ENCODE measurements around the gene NTRK2. TPM values are rescaled to one million over a fixed set of nuclear protein-coding genes. Genes with fewer than 3 reads are reported as not detected.

The NTRK2 gene
- total RNA-seq, 2 experiments from 2014 or later: not detected

DNA sequence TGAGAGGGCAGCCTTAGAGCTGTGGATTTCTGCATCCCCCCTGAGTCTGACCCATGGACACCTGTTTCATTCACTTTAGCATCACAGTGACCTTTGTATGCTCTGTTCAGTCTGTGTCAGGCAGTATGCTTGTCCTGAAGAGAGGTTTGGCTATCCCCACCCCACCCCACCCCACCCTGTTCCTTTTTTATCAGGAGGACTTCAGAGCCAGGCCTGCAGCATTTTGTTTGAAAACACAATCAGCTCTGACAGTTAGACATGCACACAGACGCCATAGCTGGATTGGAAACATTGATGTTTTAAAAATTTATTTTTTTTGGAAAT, 142.2 kb downstream of the NTRK2 start:
- H3K27ac Mint-ChIP-seq: no peak overlapping the region
- POLR2A ChIA-PET: no interaction called here
- no peaks in the 10 kb centered on the region for H3K36me3 Mint-ChIP-seq
- H3K27me3 Mint-ChIP-seq: peaks cover 3% of the 10 kb centered on the region
- ATAC-seq (ENCODE audit: low read depth) (no peak), DNase-seq (no peak)
- no peak overlapping the region for H3K4me3 Mint-ChIP-seq
- no peaks in the 10 kb centered on the region for H3K4me1 Mint-ChIP-seq
- H3K9me3 Mint-ChIP-seq: no peaks in the 10 kb centered on the region

DNA sequence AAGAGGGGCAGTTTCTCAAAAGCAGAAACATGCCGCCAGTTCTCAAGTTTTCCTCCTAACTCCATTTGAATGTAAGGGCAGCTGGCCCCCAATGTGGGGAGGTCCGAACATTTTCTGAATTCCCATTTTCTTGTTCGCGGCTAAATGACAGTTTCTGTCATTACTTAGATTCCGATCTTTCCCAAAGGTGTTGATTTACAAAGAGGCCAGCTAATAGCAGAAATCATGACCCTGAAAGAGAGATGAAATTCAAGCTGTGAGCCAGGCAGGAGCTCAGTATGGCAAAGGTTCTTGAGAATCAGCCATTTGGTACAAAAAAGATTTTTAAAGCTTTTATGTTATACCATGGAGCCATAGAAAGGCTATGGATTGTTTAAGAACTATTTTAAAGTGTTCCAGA, 142.8 kb downstream of the NTRK2 start:
- Mint-ChIP-seq H3K36me3 (no peaks in the 10 kb centered on the region), H3K4me1 (no peaks in the 10 kb centered on the region), H3K9me3 (no peaks in the 10 kb centered on the region), H3K4me3 (no peak overlapping the region), H3K27me3 (peaks cover 4% of the 10 kb centered on the region), H3K27ac (no peak overlapping the region)
- DNase-seq: no peak
- no peak for ATAC-seq (ENCODE audit: low read depth)
- POLR2A ChIA-PET: no interaction called here

DNA sequence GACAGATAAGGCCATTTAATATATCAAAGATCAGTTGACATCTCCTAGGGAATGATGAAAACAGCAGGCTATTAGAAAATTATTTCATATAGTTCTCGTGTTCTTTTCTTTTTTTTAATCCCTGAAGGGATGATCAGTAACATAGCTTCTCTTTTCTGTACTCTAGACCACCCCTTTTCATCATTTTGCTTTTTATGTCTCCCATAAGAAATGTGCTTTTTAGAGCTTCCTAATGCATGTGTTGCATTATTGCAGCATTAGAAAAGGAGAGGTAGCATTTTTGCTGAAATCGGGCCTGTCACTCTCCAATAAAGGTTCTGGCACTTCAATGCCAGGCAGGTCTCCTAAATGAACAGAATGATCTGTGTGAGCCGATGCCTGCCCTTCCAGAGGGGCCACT, 143.3 kb downstream of the NTRK2 start:
- Mint-ChIP-seq H3K4me3 (no peak overlapping the region), H3K36me3 (no peaks in the 10 kb centered on the region)

DNA sequence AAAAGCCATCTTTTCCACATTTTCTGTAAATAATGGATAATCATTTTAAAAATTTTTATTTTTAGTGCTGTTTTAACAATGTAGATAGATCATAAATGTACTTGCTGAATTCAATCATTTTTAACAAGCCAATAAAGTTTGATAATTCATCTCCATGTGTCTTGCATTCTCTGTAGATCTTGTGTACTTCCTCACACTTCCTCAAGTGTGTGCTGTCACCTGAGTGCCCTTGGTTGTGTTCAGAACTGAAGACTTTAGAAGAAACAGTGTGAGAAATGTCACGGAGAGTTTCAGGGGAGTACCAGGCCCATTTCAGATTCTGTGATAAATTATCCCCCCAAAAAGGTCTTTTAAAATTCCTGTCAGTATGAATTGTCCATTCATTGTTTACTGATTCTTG, 146.0 kb downstream of the NTRK2 start:
- Mint-ChIP-seq H3K4me3 (no peak overlapping the region), H3K27me3 (peaks cover 2% of the 10 kb centered on the region), H3K9me3 (no peaks in the 10 kb centered on the region), H3K36me3 (no peaks in the 10 kb centered on the region), H3K27ac (no peak overlapping the region), H3K4me1 (no peaks in the 10 kb centered on the region)
- POLR2A ChIA-PET: no interaction called here
- no peak for ATAC-seq (ENCODE audit: low read depth)
- DNase-seq: no peak

More for the DNA sequence above, 143.3 kb downstream of the NTRK2 start:
- DNase-seq (no peak), ATAC-seq (ENCODE audit: low read depth) (no peak)
- no peak overlapping the region for H3K27ac Mint-ChIP-seq
- no peaks in the 10 kb centered on the region for H3K4me1 Mint-ChIP-seq
- no peaks in the 10 kb centered on the region for H3K9me3 Mint-ChIP-seq
- H3K27me3 Mint-ChIP-seq: peaks cover 5% of the 10 kb centered on the region
- POLR2A ChIA-PET: no interaction called here

DNA sequence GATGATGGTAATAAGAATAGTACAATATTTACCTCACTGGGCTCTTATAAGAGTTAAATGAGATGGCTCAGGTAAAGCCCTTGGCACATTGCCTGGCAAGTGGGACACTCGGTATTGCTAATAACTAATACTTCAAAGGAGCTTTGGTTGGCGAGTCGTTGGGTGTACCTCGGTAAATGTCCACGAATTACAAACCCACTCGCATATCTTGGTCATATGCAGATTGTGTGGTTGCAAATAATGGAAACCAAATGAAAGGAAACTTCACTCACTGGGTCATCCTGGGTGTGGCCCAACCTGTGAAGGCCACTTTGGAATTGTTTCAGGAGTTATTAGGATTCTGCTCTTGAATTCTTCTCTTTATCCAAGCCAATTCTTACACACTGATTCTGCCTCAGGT, 147.5 kb downstream of the NTRK2 start:
- Mint-ChIP-seq H3K27me3 (peaks cover 2% of the 10 kb centered on the region), H3K9me3 (no peaks in the 10 kb centered on the region), H3K27ac (no peak overlapping the region), H3K36me3 (no peaks in the 10 kb centered on the region), H3K4me1 (no peaks in the 10 kb centered on the region), H3K4me3 (no peak overlapping the region)
- POLR2A ChIA-PET: no interaction called here
- no peak for ATAC-seq (ENCODE audit: low read depth)
- no peak for DNase-seq

DNA sequence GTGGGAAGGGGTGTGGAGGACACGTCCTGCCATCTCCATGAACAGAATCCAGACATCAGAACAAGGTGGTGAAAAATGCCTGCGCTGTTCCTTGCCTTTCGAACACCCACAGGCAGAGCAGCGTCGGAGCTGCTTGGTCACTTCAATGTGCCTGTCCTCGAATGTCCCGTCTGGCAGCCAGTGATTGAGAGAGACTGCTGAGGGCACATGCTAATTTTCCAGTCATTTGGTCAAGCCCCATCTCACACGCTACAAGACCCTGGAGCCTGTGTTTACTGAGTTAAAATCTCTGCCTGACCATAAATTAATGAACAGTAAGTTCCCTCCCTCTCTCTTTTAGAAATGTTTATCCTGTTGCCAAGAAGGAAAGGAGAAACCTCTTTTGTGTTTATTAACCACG, 149.3 kb downstream of the NTRK2 start:
- DNase-seq (no peak), ATAC-seq (ENCODE audit: low read depth) (no peak)
- Mint-ChIP-seq H3K27ac (no peak overlapping the region), H3K4me3 (no peak overlapping the region), H3K27me3 (peaks cover 2% of the 10 kb centered on the region), H3K4me1 (no peaks in the 10 kb centered on the region), H3K9me3 (no peaks in the 10 kb centered on the region), H3K36me3 (no peaks in the 10 kb centered on the region)
- POLR2A ChIA-PET: no interaction called here

DNA sequence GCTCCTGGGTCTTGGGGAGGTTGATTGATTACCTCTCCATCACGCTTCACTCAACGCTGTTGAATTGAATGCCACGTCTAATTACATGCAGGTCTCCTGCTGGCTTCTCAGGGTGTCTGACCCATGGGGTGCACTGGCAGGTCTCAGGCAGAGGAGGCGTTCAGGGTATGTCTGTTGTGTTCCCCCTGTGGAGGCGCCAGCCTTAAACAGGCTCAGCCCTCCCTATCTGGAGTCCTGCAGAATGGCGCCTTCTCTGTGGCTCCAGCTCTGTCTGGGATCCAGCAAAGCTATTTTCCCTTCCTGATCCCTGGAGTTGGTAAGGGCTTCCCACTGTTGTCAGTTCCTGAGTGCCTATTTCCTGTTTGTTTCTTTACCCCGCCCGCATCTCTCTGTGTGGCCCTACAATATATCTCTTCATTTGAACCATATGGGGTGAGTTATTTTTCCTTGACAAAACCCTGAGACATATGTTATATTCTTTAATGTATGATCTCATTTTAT, 150.0 kb downstream of the NTRK2 start:
- ATAC-seq (ENCODE audit: low read depth): no peak

DNA sequence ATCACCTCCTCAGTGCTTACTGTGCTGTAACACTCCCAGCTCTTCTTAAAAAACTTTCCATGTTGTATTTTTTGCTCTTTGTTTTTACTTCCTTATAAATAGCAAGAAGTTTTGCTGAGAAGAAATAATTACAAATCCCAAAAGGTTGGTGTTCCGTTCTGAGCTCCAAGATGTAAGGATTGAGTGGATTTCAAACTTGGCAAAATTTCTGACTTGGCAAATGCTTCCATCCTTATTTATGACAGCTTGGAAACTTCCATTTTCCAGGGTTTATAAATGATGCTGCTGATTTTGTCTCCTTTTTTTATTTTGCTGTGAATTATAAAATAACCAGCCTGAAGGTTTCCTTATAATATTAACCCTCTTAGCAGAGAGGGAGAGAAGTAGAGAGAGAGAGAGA, 151.9 kb downstream of the NTRK2 start:
- Mint-ChIP-seq H3K4me3 (no peak overlapping the region), H3K36me3 (no peaks in the 10 kb centered on the region), H3K27me3 (peaks cover 2% of the 10 kb centered on the region), H3K9me3 (no peaks in the 10 kb centered on the region), H3K27ac (no peak overlapping the region), H3K4me1 (no peaks in the 10 kb centered on the region)
- ATAC-seq (ENCODE audit: low read depth): no peak
- POLR2A ChIA-PET: no interaction called here
- DNase-seq: no peak

More for the DNA sequence above, 150.0 kb downstream of the NTRK2 start:
- no peak for DNase-seq
- Mint-ChIP-seq H3K4me1 (no peaks in the 10 kb centered on the region), H3K36me3 (no peaks in the 10 kb centered on the region), H3K9me3 (no peaks in the 10 kb centered on the region), H3K4me3 (no peak overlapping the region), H3K27me3 (peaks cover 2% of the 10 kb centered on the region), H3K27ac (no peak overlapping the region)
- POLR2A ChIA-PET: no interaction called here

DNA sequence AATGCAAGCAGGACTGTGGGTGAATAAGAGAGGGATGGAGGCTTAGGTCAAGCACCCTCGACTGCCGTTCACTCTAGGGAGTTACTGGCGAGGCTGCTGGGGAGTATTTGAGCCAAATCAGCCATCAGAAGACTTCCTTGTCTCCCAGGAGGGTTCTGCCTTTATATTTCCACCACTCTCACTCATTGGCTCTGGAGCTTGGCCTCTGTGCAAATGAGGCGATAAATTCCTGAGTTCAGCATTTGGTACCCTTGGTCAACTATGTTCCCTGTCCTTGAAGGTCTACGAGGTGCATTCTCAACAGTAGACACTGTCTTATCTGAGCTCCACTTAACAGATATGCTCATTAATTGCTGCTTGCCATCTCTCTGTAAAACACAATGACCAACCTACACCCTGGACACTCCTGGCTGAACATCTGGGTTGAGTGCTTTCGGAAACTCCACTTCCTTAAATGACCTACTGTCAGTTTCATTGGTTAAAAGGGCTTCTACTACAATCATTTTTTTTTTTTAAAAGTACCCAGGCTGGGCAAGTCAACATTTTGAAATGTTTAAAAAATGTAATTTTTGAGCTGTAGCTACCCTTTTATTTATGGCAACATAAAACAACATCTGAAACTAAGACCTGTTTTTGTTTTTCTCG, 153.2 kb downstream of the NTRK2 start:
- H3K4me3 Mint-ChIP-seq: no peak overlapping the region

DNA sequence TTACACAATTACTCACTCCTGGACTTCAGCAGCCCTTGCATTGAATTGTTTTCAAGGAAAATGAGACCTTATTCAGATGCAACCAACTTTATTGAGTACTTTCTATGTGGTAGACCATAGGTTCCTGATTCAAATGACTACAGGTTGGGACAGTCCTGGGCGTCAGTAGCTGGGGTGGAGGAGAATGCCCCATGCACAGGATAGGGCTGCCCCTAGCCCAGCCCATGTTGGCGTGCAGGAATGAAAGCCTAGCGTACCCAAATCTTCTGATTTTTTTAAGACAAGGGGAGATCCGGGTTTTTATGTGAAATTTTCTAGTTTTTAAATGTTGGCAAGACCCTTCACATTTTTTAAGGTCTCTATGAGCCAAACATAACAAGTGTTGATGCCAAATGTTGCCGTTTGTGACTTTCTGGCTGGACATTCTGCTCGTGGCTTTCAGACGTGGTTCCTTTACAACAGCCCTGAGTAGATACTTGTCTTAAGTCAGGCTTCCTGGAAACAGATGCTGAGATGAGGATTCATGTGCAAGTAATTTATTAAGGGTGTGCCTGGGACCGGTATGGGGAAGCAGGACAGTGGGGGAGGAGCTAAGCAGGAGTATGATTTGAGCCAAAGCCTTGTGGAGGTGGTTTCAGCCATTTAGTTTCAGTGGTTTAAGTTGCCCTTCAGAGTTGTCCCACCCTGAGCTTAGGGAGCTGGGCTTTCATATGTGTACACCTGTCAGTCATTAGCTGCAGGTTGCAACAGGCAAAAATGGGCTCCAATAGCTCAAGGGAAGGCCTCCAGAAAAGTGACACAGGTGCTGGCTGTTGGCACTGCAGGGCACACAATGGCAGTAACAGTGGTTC, 154.1 kb downstream of the NTRK2 start:
- Mint-ChIP-seq H3K36me3 (no peaks in the 10 kb centered on the region), H3K9me3 (no peaks in the 10 kb centered on the region), H3K27ac (no peak overlapping the region), H3K4me1 (no peaks in the 10 kb centered on the region), H3K4me3 (no peak overlapping the region), H3K27me3 (peaks cover 3% of the 10 kb centered on the region)
- POLR2A ChIA-PET: no interaction called here
- ATAC-seq (ENCODE audit: low read depth) (no peak), DNase-seq (no peak)

More for the DNA sequence above, 153.2 kb downstream of the NTRK2 start:
- ATAC-seq (ENCODE audit: low read depth) (no peak), DNase-seq (no peak)
- no peak overlapping the region for H3K27ac Mint-ChIP-seq
- no peaks in the 10 kb centered on the region for H3K36me3 Mint-ChIP-seq
- POLR2A ChIA-PET: no interaction called here
- H3K4me1 Mint-ChIP-seq: no peaks in the 10 kb centered on the region
- no peaks in the 10 kb centered on the region for H3K9me3 Mint-ChIP-seq
- H3K27me3 Mint-ChIP-seq: no peaks in the 10 kb centered on the region

DNA sequence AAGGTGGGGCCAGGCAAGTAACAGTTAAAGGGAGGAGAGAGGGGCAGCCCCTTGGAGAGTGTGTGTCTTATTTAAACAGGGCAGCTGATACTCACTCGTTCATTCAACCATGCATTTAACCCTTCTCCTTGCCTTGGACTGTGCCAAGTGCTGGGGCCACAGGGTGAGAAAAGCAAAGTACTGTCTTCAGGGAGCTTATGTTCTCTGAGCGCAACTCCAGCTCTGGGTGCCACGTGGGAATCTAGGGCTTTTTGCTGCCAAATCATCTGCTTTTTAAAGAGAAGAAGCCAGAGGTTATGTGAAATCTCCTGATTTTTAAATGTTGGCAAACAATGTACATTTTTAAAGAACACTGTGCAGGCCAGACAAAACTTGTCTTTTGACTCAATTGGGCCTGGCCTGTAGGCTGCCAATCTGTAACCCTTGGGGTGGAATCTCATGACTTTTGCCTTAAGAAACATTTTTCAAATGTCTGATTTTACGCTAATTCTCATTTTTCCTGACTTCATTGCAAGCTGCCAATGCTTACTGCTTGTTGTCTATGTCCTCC, 157.8 kb downstream of the NTRK2 start:
- no peaks in the 10 kb centered on the region for H3K4me1 Mint-ChIP-seq
- H3K9me3 Mint-ChIP-seq: no peaks in the 10 kb centered on the region
- H3K27ac Mint-ChIP-seq: no peak overlapping the region
- no peak for DNase-seq
- no peak for ATAC-seq (ENCODE audit: low read depth)
- no peak overlapping the region for H3K4me3 Mint-ChIP-seq
- H3K36me3 Mint-ChIP-seq: no peaks in the 10 kb centered on the region
- POLR2A ChIA-PET: no interaction called here
- peaks cover 3% of the 10 kb centered on the region for H3K27me3 Mint-ChIP-seq

DNA sequence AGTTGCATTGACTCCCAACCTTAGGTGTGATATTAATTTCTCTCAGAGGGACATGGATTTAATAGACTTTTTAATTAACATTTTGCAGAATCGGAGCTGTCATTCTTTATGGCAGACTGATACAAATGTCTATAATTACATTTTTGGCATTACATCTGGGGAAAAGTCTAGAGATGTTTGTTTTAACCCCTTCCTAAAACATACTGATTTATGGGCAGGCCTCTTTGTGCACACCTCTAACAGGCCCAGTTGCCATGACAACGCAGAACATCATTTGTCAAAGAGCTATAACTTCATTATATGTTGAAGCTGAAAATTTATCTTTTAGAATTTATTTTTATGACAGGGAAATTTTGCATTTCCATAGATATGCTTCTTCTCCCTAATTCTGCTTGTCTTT, 158.5 kb downstream of the NTRK2 start:
- DNase-seq (no peak), ATAC-seq (ENCODE audit: low read depth) (no peak)
- peaks cover 3% of the 10 kb centered on the region for H3K27me3 Mint-ChIP-seq
- no peak overlapping the region for H3K27ac Mint-ChIP-seq
- POLR2A ChIA-PET: no interaction called here
- H3K36me3 Mint-ChIP-seq: no peaks in the 10 kb centered on the region
- no peak overlapping the region for H3K4me3 Mint-ChIP-seq
- no peaks in the 10 kb centered on the region for H3K4me1 Mint-ChIP-seq
- H3K9me3 Mint-ChIP-seq: no peaks in the 10 kb centered on the region

DNA sequence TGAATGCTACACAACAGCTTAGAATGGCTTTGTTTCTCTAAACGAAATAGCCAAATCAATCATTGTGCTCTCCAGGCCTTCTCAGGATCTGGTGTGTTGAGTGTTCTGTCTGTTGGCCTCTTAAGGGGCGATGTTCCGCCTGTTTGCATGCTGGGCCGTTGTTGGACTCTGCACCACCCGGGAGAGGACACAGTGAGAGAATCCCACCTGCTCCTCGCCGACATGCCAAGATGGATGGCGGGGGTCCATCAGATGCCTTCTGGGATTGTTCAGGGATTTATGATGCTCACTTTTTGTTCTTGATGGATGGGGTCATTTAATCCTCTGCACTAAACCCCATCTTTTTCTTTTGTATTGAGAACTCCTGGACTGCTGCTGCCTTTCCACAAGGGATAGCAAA, 159.9 kb downstream of the NTRK2 start:
- POLR2A ChIA-PET: no interaction called here
- Mint-ChIP-seq H3K4me1 (no peaks in the 10 kb centered on the region), H3K27me3 (peaks cover 3% of the 10 kb centered on the region), H3K4me3 (no peak overlapping the region), H3K27ac (no peak overlapping the region), H3K36me3 (no peaks in the 10 kb centered on the region), H3K9me3 (no peaks in the 10 kb centered on the region)
- ATAC-seq (ENCODE audit: low read depth) (no peak), DNase-seq (no peak)
